ENCODE measurements around the gene NHSL1. TPM values are rescaled to one million over a fixed set of nuclear protein-coding genes. Genes with fewer than 3 reads are reported as not detected.

NHSL1 gene
- polyA plus RNA-seq, 3 donors from 2014 or later, result 0.09 TPM; not detected in 2

- no peak for DNase-seq
- Mint-ChIP-seq H3K36me3 (no peaks in the 10 kb centered on the region), H3K27me3 (ENCODE audit: low read depth in 3 of 3) (peaks cover 4 to 18% (median 8%) of the 10 kb centered on the region in 3 donors), H3K4me3 (peak overlapping the region in 2 of 5 donors; percentile 42 to 52), H3K9me3 (no peaks in the 10 kb centered on the region), H3K27ac (peak overlapping the region in 4 of 6 donors; percentile 46 to 92 (median 76)), H3K4me1 (peaks cover 15 to 26% of the 10 kb centered on the region in 2 donors)
These were observed 16.5 kb upstream of the NHSL1 start for GRCh38 chr6:138515657-138516248.

GRCh38 chr6:138514860-138515540, 15.7 kb upstream of the NHSL1 start:
- Mint-ChIP-seq H3K4me3 (peak overlapping the region; percentile 16 to 62 (median 42)), H3K27ac (peak overlapping the region; percentile 6 to 92 (median 74))

GRCh38 chr6:138512609-138513008, 13.3 kb upstream of the NHSL1 start:
- H3K36me3 Mint-ChIP-seq, result no peaks in the 10 kb centered on the region
- no peak overlapping the region for H3K4me3 Mint-ChIP-seq
- DNase-seq, result no peak
- H3K27me3 Mint-ChIP-seq (ENCODE audit: low read depth in 3 of 3), result peaks cover 4 to 11% (median 8%) of the 10 kb centered on the region in 3 donors
- H3K4me1 Mint-ChIP-seq, result peaks cover 15 to 26% of the 10 kb centered on the region in 2 donors
- no peaks in the 10 kb centered on the region for H3K9me3 Mint-ChIP-seq
- H3K27ac Mint-ChIP-seq, result no peak overlapping the region

More at GRCh38 chr6:138514860-138515540, 15.7 kb upstream of the NHSL1 start:
- H3K4me1 Mint-ChIP-seq, result peaks cover 15 to 26% of the 10 kb centered on the region in 2 donors
- no peaks in the 10 kb centered on the region for H3K9me3 Mint-ChIP-seq
- peak; percentile 71 to 73 (median 71) for DNase-seq
- peaks cover 4 to 14% (median 8%) of the 10 kb centered on the region in 3 donors for H3K27me3 Mint-ChIP-seq (ENCODE audit: low read depth in 3 of 3)
- no peaks in the 10 kb centered on the region for H3K36me3 Mint-ChIP-seq

GRCh38 chr6:138510093-138510492, 10.8 kb upstream of the NHSL1 start:
- H3K9me3 Mint-ChIP-seq, result no peaks in the 10 kb centered on the region
- H3K4me3 Mint-ChIP-seq, result no peak overlapping the region
- no peak overlapping the region for H3K27ac Mint-ChIP-seq
- H3K4me1 Mint-ChIP-seq, result peaks cover 9 to 11% of the 10 kb centered on the region in 2 donors
- no peak for DNase-seq
- H3K27me3 Mint-ChIP-seq (ENCODE audit: low read depth in 3 of 3), result peaks cover 4 to 8% (median 8%) of the 10 kb centered on the region in 3 donors
- no peaks in the 10 kb centered on the region for H3K36me3 Mint-ChIP-seq

GRCh38 chr6:138509371-138509770, 10.1 kb upstream of the NHSL1 start:
- Mint-ChIP-seq H3K9me3 (no peaks in the 10 kb centered on the region), H3K4me1 (peaks cover 2 to 4% of the 10 kb centered on the region in 2 donors), H3K27ac (no peak overlapping the region), H3K4me3 (no peak overlapping the region), H3K27me3 (ENCODE audit: low read depth in 3 of 3) (peaks cover 2 to 11% (median 2%) of the 10 kb centered on the region in 3 donors), H3K36me3 (no peaks in the 10 kb centered on the region)
- DNase-seq, result peak in 1 of 3 donors; percentile 4

- H3K27ac Mint-ChIP-seq, result no peak overlapping the region
- H3K27me3 Mint-ChIP-seq (ENCODE audit: low read depth in 3 of 3), result peaks cover under 1 to 11% (median 2%) of the 10 kb centered on the region in 3 donors
- H3K4me3 Mint-ChIP-seq, result no peak overlapping the region
- no peaks in the 10 kb centered on the region for H3K4me1 Mint-ChIP-seq
- no peaks in the 10 kb centered on the region for H3K36me3 Mint-ChIP-seq
- H3K9me3 Mint-ChIP-seq, result no peaks in the 10 kb centered on the region
- DNase-seq, result no peak
These were observed 9.3 kb upstream of the NHSL1 start for GRCh38 chr6:138508676-138508988.

- no peaks in the 10 kb centered on the region for H3K9me3 Mint-ChIP-seq
- no peak overlapping the region for H3K27ac Mint-ChIP-seq
- peaks cover 0 to 11% (median 2%) of the 10 kb centered on the region in 3 donors for H3K27me3 Mint-ChIP-seq (ENCODE audit: low read depth in 3 of 3)
- no peak for DNase-seq
- H3K4me1 Mint-ChIP-seq, result no peaks in the 10 kb centered on the region
- no peak overlapping the region for H3K4me3 Mint-ChIP-seq
- no peaks in the 10 kb centered on the region for H3K36me3 Mint-ChIP-seq
These were observed 8.8 kb upstream of the NHSL1 start for GRCh38 chr6:138507977-138508675.

GRCh38 chr6:138504764-138505689, 5.7 kb upstream of the NHSL1 start:
- peaks cover 0 to 6% (median 0%) of the 10 kb centered on the region in 3 donors for H3K27me3 Mint-ChIP-seq (ENCODE audit: low read depth in 3 of 3)
- DNase-seq, result no peak
- H3K4me3 Mint-ChIP-seq, result no peak overlapping the region
- H3K36me3 Mint-ChIP-seq, result no peaks in the 10 kb centered on the region
- no peak overlapping the region for H3K27ac Mint-ChIP-seq
- no peaks in the 10 kb centered on the region for H3K4me1 Mint-ChIP-seq
- H3K9me3 Mint-ChIP-seq, result no peaks in the 10 kb centered on the region

- Mint-ChIP-seq H3K4me1 (no peaks in the 10 kb centered on the region), H3K27ac (peak overlapping the region in 1 of 6 donors; percentile 23), H3K27me3 (ENCODE audit: low read depth in 3 of 3) (peaks cover 0 to 6% (median 0%) of the 10 kb centered on the region in 3 donors), H3K4me3 (no peak overlapping the region), H3K36me3 (no peaks in the 10 kb centered on the region), H3K9me3 (no peaks in the 10 kb centered on the region)
- DNase-seq, result no peak
These were observed 4.8 kb upstream of the NHSL1 start for GRCh38 chr6:138503881-138504680.

GRCh38 chr6:138502546-138502945, 3.3 kb upstream of the NHSL1 start:
- no peak for DNase-seq
- H3K4me3 Mint-ChIP-seq, result no peak overlapping the region
- H3K4me1 Mint-ChIP-seq, result no peaks in the 10 kb centered on the region
- no peaks in the 10 kb centered on the region for H3K9me3 Mint-ChIP-seq
- no peaks in the 10 kb centered on the region for H3K36me3 Mint-ChIP-seq
- peaks cover 0 to 7% (median 6%) of the 10 kb centered on the region in 3 donors for H3K27me3 Mint-ChIP-seq (ENCODE audit: low read depth in 3 of 3)
- H3K27ac Mint-ChIP-seq, result no peak overlapping the region

GRCh38 chr6:138500867-138501446, 1.7 kb upstream of the NHSL1 start:
- no peak for DNase-seq
- Mint-ChIP-seq H3K4me1 (no peaks in the 10 kb centered on the region), H3K27ac (no peak overlapping the region), H3K36me3 (no peaks in the 10 kb centered on the region), H3K27me3 (ENCODE audit: low read depth in 3 of 3) (peaks cover 0 to 9% (median 8%) of the 10 kb centered on the region in 3 donors), H3K4me3 (no peak overlapping the region), H3K9me3 (no peaks in the 10 kb centered on the region)

- no peak for DNase-seq
- Mint-ChIP-seq H3K4me1 (no peaks in the 10 kb centered on the region), H3K36me3 (no peaks in the 10 kb centered on the region), H3K9me3 (no peaks in the 10 kb centered on the region), H3K27me3 (ENCODE audit: low read depth in 3 of 3) (peaks cover 0 to 9% (median 7%) of the 10 kb centered on the region in 3 donors), H3K27ac (no peak overlapping the region), H3K4me3 (no peak overlapping the region)
These were observed 861 bp upstream of the NHSL1 start for GRCh38 chr6:138500045-138500665.

Data from immature natural killer cell (primary cell).